ENCODE measurements around the gene SAXO2.
"Not testable (repeated sequence)": the region's sequence is repeated elsewhere in the genome, so short reads cannot be mapped to it uniquely, and the experiment has no call there.

Gene SAXO2

DNA sequence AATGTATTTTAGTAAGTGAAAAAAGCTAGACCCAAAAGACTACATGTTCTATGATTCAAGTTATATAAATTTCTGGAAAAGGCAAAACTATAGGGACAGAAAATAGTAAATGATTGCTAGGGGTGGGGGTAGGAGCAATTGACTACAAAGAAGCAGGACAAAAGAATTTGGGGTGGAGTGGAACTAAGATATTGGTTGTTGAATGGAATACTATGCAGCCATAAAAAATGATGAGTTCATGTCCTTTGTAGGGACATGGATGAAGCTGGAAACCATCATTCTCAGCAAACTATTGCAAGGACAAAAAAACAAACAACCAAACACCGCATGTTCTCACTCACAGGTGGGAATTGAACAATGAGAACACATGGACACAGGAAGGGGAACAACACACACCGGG, 25.6 kb downstream of the SAXO2 start:
- not testable (repeated sequence) for DNase-seq

DNA sequence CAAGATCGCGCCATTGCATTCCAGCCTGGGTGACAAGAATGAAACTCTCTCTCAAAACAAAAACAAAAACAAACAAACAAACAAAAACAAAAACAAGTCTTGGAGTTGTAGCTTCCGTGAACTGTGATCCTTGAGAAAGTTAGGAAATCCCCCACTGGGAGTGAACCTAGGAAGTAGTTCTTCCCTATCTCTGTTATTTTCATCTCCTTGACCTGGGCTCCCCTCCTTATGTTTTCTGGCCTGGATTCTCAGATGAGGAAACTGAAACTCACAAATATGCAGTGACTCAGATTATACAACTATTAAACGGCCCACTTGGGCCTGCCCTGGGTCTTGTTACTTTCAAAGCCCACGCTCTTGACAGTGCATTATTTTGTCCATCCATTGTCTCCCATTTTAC, 29.7 kb downstream of the SAXO2 start:
- DNase-seq = no peak

GRCh38 chr15:82294061-82294690, 31.6 kb downstream of the SAXO2 start:
- no peak for DNase-seq

GRCh38 chr15:82297546-82297945, 34.9 kb downstream of the SAXO2 start:
- DNase-seq = no peak

GRCh38 chr15:82298032-82298431, 35.4 kb downstream of the SAXO2 start:
- DNase-seq = no peak

- DNase-seq = no peak
Measured at GRCh38 chr15:82298520-82298919, 35.9 kb downstream of the SAXO2 start.

GRCh38 chr15:82299511-82299914, 36.9 kb downstream of the SAXO2 start:
- DNase-seq = not testable (repeated sequence)

DNA sequence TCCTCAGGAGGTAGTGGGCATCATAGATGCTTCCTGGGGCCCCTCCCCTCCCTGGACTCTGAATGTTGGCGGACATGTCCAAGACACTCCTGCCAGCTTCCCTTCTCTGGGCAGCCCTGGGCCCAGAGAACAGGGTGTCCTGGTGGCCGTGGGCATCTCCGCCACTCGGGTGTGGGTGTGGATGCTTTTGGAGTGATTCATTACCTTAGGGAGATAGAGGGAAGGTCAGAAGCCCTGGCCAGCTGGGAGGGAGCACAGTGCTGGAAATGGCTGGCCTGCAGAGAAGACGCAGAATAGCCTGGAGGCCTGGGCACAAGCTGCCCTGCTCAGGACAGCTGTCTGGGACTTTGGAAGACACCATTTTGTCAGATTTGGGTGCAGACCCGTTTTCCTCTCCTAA, 37.7 kb downstream of the SAXO2 start:
- DNase-seq = not testable (repeated sequence)

DNA sequence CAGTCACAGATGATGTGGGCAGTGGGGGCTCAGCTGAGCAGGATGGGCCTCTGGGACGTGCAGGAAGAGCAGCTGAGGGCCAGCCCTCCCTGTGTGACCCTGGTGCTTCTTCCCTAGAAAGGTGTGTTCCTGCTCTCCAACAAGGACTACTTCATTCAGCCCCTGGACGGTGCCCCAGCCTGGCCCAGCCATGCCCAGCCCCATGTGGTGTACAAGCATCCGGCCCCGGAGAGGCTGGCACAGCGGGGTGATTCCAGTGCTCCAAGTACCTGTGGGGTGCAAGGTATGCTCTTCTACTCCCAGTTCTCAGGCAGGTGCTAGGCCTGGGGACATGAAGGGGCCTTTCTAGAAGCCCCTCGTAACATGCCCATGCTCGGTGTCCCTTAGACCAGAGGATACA, 38.3 kb downstream of the SAXO2 start:
- no peak for DNase-seq

DNA sequence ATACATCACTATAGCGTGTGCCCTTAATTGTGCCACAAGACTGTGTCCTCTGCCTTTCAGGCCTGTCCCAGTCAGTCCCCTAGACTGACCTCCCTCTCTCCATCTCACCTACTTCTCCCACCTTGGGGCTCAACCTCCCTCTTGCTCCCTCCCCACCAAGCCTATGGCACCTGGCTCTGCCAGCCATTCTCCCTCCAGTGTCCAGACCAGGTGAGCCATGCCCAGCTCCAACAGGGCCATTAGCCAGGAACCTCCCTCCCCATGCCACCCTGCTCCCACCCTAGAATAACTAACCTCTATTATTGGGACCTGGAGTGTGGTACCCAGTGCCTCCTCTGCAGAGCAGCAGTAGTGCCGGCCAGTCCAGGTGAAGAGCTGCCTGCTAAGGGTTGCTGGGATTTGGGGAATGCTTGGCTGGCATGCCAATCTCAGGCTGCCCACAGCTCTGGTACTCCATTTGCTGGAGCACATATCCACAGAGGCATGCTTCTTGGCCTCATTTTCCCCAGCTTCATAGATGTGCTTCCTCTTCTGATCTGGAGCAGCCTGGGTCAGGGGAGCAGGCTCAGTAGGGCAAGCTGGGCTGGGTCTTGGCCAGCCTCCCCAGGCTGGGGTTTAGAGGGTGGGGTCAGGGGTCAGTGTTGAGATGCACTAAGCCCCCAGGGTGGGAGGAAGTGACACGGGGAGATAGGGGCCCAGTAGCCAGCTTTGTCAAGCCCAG, 38.8 kb downstream of the SAXO2 start:
- DNase-seq = no peak

DNA sequence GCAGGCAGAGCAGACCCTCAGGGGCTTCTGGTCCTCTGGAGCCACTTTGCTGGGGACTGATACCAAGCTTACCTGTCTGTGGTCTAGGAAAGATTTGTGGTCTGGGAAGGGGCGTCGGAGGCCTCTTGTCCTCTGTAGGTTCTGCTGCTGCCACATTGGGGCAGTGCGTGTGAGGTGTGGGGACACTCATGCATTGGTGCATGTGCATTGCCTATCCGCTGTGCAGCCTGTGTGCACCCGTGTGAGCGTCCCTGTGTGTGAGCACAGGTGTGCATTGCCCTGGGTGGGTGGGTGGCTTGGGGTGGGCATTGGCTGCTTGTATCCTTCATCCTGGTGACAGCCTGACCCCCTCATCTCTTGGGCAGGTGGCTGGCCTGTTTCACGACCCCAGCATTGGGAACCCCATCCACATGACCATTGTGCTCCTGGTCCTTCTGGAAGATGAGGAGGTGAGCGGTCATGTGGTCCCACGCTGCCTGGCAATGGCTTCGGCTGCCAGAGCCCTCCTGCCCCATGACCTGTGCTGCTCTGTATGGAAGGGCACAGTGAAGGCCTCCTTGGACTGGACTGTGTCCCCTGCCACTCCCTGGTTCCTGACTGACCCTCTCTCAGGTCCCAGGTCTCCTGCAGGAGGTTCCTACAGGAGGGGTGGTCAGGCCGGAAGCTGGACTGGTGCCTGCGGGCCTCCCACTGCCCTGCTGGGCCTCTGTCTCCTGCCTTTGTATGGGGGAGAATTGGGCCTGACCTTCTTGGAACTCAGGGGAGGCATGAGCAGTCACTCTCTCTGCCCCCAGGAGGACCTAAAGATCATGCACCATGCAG, 41.5 kb downstream of the SAXO2 start:
- no peak for DNase-seq

DNA sequence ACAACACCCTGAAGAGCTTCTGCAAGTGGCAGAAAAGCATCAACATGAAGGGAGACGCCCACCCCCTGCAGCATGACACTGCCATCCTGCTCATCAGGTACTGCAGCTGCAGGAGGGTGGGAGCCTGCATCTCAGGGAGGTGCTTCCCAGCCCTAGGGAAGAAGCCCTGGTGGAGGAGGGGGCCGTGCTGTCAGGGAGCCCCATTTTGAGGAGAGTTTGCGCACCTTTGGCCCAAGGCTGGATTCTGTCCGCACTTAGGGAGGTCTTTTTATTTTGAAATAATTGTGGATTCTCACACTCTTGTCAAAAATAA, 42.1 kb downstream of the SAXO2 start:
- no peak for DNase-seq

- no peak for DNase-seq
Measured at GRCh38 chr15:82305621-82306048, 43.0 kb downstream of the SAXO2 start.

- no peak for DNase-seq
Measured at GRCh38 chr15:82306791-82307713, 44.4 kb downstream of the SAXO2 start.

GRCh38 chr15:82307714-82308081, 45.1 kb downstream of the SAXO2 start:
- DNase-seq = no peak

GRCh38 chr15:82309802-82310201, 47.2 kb downstream of the SAXO2 start:
- DNase-seq = no peak

- not testable (repeated sequence) for DNase-seq
Measured at GRCh38 chr15:82311321-82311720, 48.7 kb downstream of the SAXO2 start.

- DNase-seq = no peak
Measured at GRCh38 chr15:82312586-82313349, 50.1 kb downstream of the SAXO2 start.

DNA sequence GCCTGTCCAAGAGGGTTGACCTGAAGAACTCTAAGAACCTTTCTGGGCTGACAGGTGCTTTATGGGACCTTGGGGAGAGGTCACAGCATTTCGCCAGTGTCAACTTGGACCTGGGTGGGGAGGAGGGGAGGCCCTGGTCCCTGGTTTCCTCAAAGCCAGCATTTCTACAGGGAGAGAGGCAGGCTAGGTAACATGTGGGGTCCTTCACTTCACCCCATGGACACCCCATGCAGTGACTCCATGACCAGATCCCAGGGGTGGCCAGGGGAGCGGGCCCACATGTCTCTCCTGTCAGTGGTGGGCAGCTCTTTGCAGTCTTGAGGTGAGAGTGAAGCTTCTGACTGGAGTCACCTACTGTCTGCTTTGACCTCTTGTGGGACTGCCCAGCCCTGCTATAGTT, 50.8 kb downstream of the SAXO2 start:
- DNase-seq = no peak

- DNase-seq = not testable (repeated sequence)
Measured at GRCh38 chr15:82313951-82314768, 51.5 kb downstream of the SAXO2 start.

All from GDM1 (cell line).